K562 (cell line): ENCODE results near the gene DOK7. TPM values are rescaled to one million over a fixed set of nuclear protein-coding genes. Genes with fewer than 3 reads are reported as not detected.

Experiments used
- ATAC-seq: fragments of 200-7000 bp; cut with Tn5 transposase; 3 replicates; pipeline ENCODE4 v1.9.1; 2020; ENCODE audit warnings: moderate library complexity
- BruUV-seq: library from RNA; stranded (reverse); fragments of 400-500 nt; replicated peaks from 2 replicates; lab custom pipeline; 2021; lab: Mats Ljungman, UMichigan
- CTCF ChIA-PET: fragments of 300-600 bp; formaldehyde crosslinking; extraction: SDS; loops from one replicate; lab custom pipeline; 2021; ENCODE audit warnings: low intra/inter-chr PET ratio; lab: Yijun Ruan, JAX
- POLR2A ChIA-PET: fragments of 300-600, 350-650 bp; sonication (Branson Sonifier 250); formaldehyde crosslinking; extraction: SDS; loops from one replicate; lab custom pipeline; 2021; ENCODE audit warnings: antibody characterized with exemption, inconsistent platforms; lab: Yijun Ruan, JAX
- DNase-seq, 4 experiments: peaks; one replicate each; pipeline versions ENCODE4 v3.0.0 to v3.0.0-alpha.2; 2011 to 2018; ENCODE audit warnings: low spot score in 3 of 4, mixed read lengths in 3 of 4; ENCODE audit errors: extremely low read depth in 1 of 4
- FAIRE-seq: peaks from 2 replicates; lab custom pipeline; 2011; peaks lifted over from hg19 to GRCh38; lab: Jason Lieb, UNC
- H2AFZ ChIP-seq: 2 replicates; pipeline ENCODE4 v1.6.0; 2011; ENCODE audit warnings: low read depth, low read length, control low read depth, inconsistent platforms
- H3K27ac ChIP-seq: fragments of 200-600 bp; 3 replicates; pipeline ENCODE4 v1.8.0; 2011; ENCODE audit warnings: low read depth, mild to moderate bottlenecking, control low read depth, inconsistent platforms, low read length, moderate library complexity, mixed read lengths; ENCODE audit errors: extremely low read depth
- H3K27me3 ChIP-seq, 2 experiments: fragments of 300-600 bp in 1 of 2; 2 replicates in 1 of 2; 3 replicates in 1 of 2; pipeline versions ENCODE4 v1.6.0 to v1.8.0; 2011; ENCODE audit warnings: inconsistent platforms in 2 of 2, low read length in 2 of 2, mild to moderate bottlenecking in 1 of 2, mixed read lengths in 1 of 2, moderate library complexity in 1 of 2; ENCODE audit not compliant: control insufficient read depth in 2 of 2, insufficient read depth in 2 of 2
- H3K36me3 ChIP-seq: fragments of 300-600 bp; 3 replicates; pipeline ENCODE4 v1.8.0; 2011; ENCODE audit warnings: mild to moderate bottlenecking, low read length, inconsistent platforms; ENCODE audit not compliant: control insufficient read depth, insufficient read depth
- H3K4me1 ChIP-seq, 2 experiments: fragments of 200-600 bp in 1 of 2; replicated peaks in 1 of 2; 2 replicates in 1 of 2; 3 replicates in 1 of 2; pipeline versions ENCODE4 v1.5.1 to v1.8.0; 2011; ENCODE audit warnings: inconsistent platforms in 2 of 2, low read length in 2 of 2, mild to moderate bottlenecking in 1 of 2, mixed read lengths in 1 of 2, moderate library complexity in 1 of 2; ENCODE audit not compliant: control insufficient read depth in 2 of 2, insufficient read depth in 2 of 2
- H3K4me2 ChIP-seq: 2 replicates; pipeline ENCODE4 v1.6.1; 2011; ENCODE audit warnings: low read length, control low read depth, inconsistent platforms, mixed read lengths; ENCODE audit not compliant: insufficient read depth
- H3K4me3 ChIP-seq: fragments of 200-600 bp; sonication (generic), shearing (Covaris generic); 2 replicates; pipeline ENCODE4 v1.5.1; 2016; ENCODE audit warnings: control low read depth, inconsistent platforms
- H3K79me2 ChIP-seq: fragments of 200-600 bp; 3 replicates; pipeline ENCODE4 v1.8.0; 2011; ENCODE audit warnings: low read length, inconsistent platforms; ENCODE audit not compliant: control insufficient read depth, insufficient read depth
- H3K9ac ChIP-seq, 2 experiments: 2 replicates each; pipeline versions ENCODE4 v1.6.0 to v1.6.1; 2011; ENCODE audit warnings: low read depth in 2 of 2, low read length in 2 of 2, control low read depth in 1 of 2, inconsistent platforms in 1 of 2, mild to moderate bottlenecking in 1 of 2, mixed read lengths in 1 of 2; ENCODE audit not compliant: insufficient read depth in 1 of 2
- H3K9me1 ChIP-seq: one replicate; pipeline ENCODE4 v1.6.0; 2011; ENCODE audit warnings: inconsistent platforms, mild to moderate bottlenecking, low read length, moderate library complexity; ENCODE audit not compliant: control insufficient read depth, insufficient read depth
- H3K9me3 ChIP-seq: replicated peaks from 2 replicates; pipeline ENCODE4 v1.5.1; 2011; ENCODE audit warnings: low read depth, low read length, inconsistent platforms; ENCODE audit not compliant: control insufficient read depth, insufficient read depth
- H4K20me1 ChIP-seq: replicated peaks from 2 replicates; pipeline ENCODE4 v1.6.1; 2011; ENCODE audit warnings: low read length, inconsistent platforms, mixed read lengths; ENCODE audit not compliant: control insufficient read depth, insufficient read depth
- CEBPB ChIP-seq: fragments of 450-650 bp; IDR thresholded peaks from 2 replicates; pipeline ENCODE4 v1.6.1; 2016; ENCODE audit warnings: missing genetic modification characterization, missing compliant biosample characterization
- DLX4 ChIP-seq: fragments of 250-450 bp; sonication (Bioruptor Pico); IDR thresholded peaks from 2 replicates; pipeline ENCODE4 v1.6.1; 2021; ENCODE audit warnings: mild to moderate bottlenecking
- NR2C2 ChIP-seq, 2 experiments: fragments of 200-800 bp in 1 of 2; sonication (Bioruptor generic) in 1 of 2; sonication (generic) in 1 of 2; formaldehyde crosslinking in 1 of 2; IDR thresholded peaks; 2 replicates each; pipeline versions ENCODE4 v1.6.1 to v1.8.0; 2016 to 2022; ENCODE audit warnings: mild to moderate bottlenecking in 1 of 2, missing compliant biosample characterization in 1 of 2, missing genetic modification characterization in 1 of 2, missing genetic modification reagents in 1 of 2
- RBM14 ChIP-seq: fragments of 200-400 bp; formaldehyde crosslinking; IDR thresholded peaks from 2 replicates; pipeline ENCODE4 v1.6.1; 2018; ENCODE audit warnings: low read depth, mild to moderate bottlenecking, low read length, moderate library complexity, borderline replicate concordance; ENCODE audit not compliant: insufficient read depth
- RFX1 ChIP-seq: fragments of 450-650 bp; IDR thresholded peaks from 2 replicates; pipeline ENCODE4 v1.6.1; 2016; ENCODE audit warnings: mild to moderate bottlenecking, moderate library complexity
- SPI1 ChIP-seq: IDR thresholded peaks from 2 replicates; pipeline ENCODE4 v1.6.1; 2011; ENCODE audit warnings: low read depth, low read length, control low read depth, borderline replicate concordance
- USF2 ChIP-seq: sonication (generic); formaldehyde crosslinking; IDR thresholded peaks from 2 replicates; pipeline ENCODE4 v1.5.0; 2020; ENCODE audit warnings: missing genetic modification reagents
- WGBS: fragments of 100-300 bp; shearing (Covaris generic); methylation state at CpG from one replicate; pipeline ENCODE4 v1.1.6; 2016; ENCODE audit warnings: low coverage, mixed read lengths; ENCODE audit not compliant: insufficient coverage; ENCODE audit errors: missing lambda C conversion rate; 5-methylcytosine and 5-hydroxymethylcytosine counted together
- in situ Hi-C: fragments of 300-500 bp; cut with MboI; formaldehyde crosslinking; loops from 4 replicates; pipeline ENCODE4 v1.15.0; 2018; ENCODE audit warnings: inconsistent platforms, mixed read lengths
- intact Hi-C: fragments of 100-400 bp; cut with micrococcal nuclease; formaldehyde crosslinking; loops from 2 replicates; pipeline ENCODE4 v1.14.2; 2022
- polyA plus RNA-seq, 8 experiments: library from polyadenylated mRNA; depleted of rRNA in 4 of 8; stranded (reverse) in 5 of 8; unstranded in 3 of 8; fragments of >200 nt; fragmentation: Nextera tagmentation in 2 of 8; fragmentation: Illumina TruSeq in 1 of 8; extraction: Ambion mirVana in 2 of 8; extraction: Trizol in 1 of 8; gene quantifications; 2 replicates each; pipeline versions ENCODE4 v1.2.1 to v1.2.3, GENCODE V29; 2011 to 2014; ENCODE audit warnings: inconsistent platforms in 1 of 8, missing spikeins in 1 of 8
- total RNA-seq, 7 experiments: library from RNA; depleted of rRNA in 6 of 7; stranded (reverse); fragments of >200 nt in 6 of 7; fragmentation: Illumina TruSeq in 2 of 7; extraction: Trizol in 2 of 7; gene quantifications; 2 replicates each; pipeline versions ENCODE4 v1.2.1 to v1.2.3, GENCODE V29; 2011 to 2021; ENCODE audit warnings: low replicate concordance in 1 of 7
- TF ChIP-seq, protein P1 (sequence below): sonication (generic); formaldehyde crosslinking; IDR thresholded peaks from 2 replicates; pipeline ENCODE4 v1.8.1; 2023; ENCODE audit warnings: mild to moderate bottlenecking, missing genetic modification reagents

Gene DOK7
- total and polyA plus RNA-seq, 9 of the 15 experiments (the other 6 are each of a cell fraction or from before 2014, with no cell fraction given) = not detected

DNA sequence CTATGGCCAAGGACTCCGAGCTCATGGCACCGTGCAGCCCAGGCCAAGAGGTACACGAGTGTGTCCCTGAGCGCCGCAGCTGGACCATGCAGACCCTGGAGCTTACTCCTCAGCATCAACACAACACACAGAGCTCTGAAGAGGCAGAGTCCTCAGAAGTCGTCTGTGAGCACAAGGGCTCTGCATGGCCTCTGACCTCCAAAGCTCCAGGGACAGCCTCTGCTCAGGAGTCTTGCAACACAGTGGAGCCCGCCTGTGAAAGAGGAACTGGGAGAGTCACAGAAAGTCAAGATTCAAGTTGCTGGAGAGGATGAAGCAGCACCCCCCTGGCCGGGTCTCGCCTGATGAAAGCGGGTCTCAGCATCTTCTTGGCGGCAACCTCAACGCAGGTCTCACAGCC, 66.3 kb downstream of the DOK7 start:
- DNase-seq = no peak
- Histone ChIP-seq H3K79me2 (peaks cover 39% of the 10 kb centered on the region), H3K4me3 (no peak overlapping the region), H3K36me3 (peaks cover 36% of the 10 kb centered on the region; the same call in 2 of the 3 replicates), H3K9ac (no peak overlapping the region), H3K9me1 (no peaks in the 10 kb centered on the region), H4K20me1 (peaks cover 33% of the 10 kb centered on the region), H2AFZ (no peak overlapping the region), H3K27ac (no peak overlapping the region), H3K4me1 (peaks cover 9 to 58% of the 10 kb centered on the region in 2 experiments; a peak in 4 of 5 replicates), H3K4me2 (no peak overlapping the region), H3K27me3 (peaks cover 5 to 6% of the 10 kb centered on the region in 2 experiments; a peak in 3 of 5 replicates), H3K9me3 (no peaks in the 10 kb centered on the region)
- CTCF ChIA-PET = no interaction called here
- TF ChIP-seq CEBPB (peak; percentile 69), RBM14 (no peak), SPI1 (peak; percentile 61; the same call in 1 of the 2 replicates), RFX1 (no peak)
- no peak for FAIRE-seq
- no peak for ATAC-seq
- BruUV-seq = no TSS peak
- intact Hi-C loops (no loop called here), in situ Hi-C loops (no loop called here)
- 90% methylated on average over 11 of the region's 12 CpGs for WGBS
- POLR2A ChIA-PET = interaction anchor here (0.5 to 1.0 kb wide), 3 partner anchors 10 to 291 kb away, joined by 3 read pairs; no protein-coding TSS in a partner anchor

GRCh38 chr4:3530051-3530450, 66.9 kb downstream of the DOK7 start:
- H2AFZ ChIP-seq = no peak overlapping the region
- H3K9me3 ChIP-seq = no peaks in the 10 kb centered on the region
- H3K9ac ChIP-seq = no peak overlapping the region
- no peak for DNase-seq
- H3K79me2 ChIP-seq = peaks cover 39% of the 10 kb centered on the region
- peaks cover 9 to 58% of the 10 kb centered on the region in 2 experiments; a peak in 4 of 5 replicates for H3K4me1 ChIP-seq
- no TSS peak for BruUV-seq
- no peak for FAIRE-seq
- intact Hi-C loops (no loop called here), in situ Hi-C loops (no loop called here)
- peaks cover 5 to 11% of the 10 kb centered on the region in 2 experiments; a peak in 3 of 5 replicates for H3K27me3 ChIP-seq
- ChIA-PET CTCF (no interaction called here), POLR2A (interaction anchor here (1.0 kb wide), 1 partner anchor 11 kb away, joined by 3 read pairs; no protein-coding TSS in a partner anchor)
- no peak for ATAC-seq
- peaks cover 30% of the 10 kb centered on the region; the same call in 2 of the 3 replicates for H3K36me3 ChIP-seq
- H3K9me1 ChIP-seq = no peaks in the 10 kb centered on the region
- H3K4me3 ChIP-seq = no peak overlapping the region
- no peak overlapping the region for H3K4me2 ChIP-seq
- 88% methylated on average over 16 of the region's 16 CpGs for WGBS
- peaks cover 33% of the 10 kb centered on the region for H4K20me1 ChIP-seq
- no peak overlapping the region for H3K27ac ChIP-seq
- TF ChIP-seq, protein P1, sequence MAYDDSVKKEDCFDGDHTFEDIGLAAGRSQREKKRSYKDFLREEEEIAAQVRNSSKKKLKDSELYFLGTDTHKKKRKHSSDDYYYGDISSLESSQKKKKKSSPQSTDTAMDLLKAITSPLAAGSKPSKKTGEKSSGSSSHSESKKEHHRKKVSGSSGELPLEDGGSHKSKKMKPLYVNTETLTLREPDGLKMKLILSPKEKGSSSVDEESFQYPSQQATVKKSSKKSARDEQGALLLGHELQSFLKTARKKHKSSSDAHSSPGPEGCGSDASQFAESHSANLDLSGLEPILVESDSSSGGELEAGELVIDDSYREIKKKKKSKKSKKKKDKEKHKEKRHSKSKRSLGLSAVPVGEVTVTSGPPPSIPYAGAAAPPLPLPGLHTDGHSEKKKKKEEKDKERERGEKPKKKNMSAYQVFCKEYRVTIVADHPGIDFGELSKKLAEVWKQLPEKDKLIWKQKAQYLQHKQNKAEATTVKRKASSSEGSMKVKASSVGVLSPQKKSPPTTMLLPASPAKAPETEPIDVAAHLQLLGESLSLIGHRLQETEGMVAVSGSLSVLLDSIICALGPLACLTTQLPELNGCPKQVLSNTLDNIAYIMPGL (CRISPR knock-in tag) = no peak
- no peak for TF ChIP-seq USF2 (CRISPR knock-in tag)
- TF ChIP-seq DLX4 (CRISPR knock-in tag) = no peak
- TF ChIP-seq NR2C2 (CRISPR knock-in tag; IDR thresholded peaks at IDR 0.05) = no peak
- no peak for TF ChIP-seq NR2C2 (tag; IDR thresholded peaks at IDR 0.05)
